ENCODE data around the gene POLR3K.
A peak's percentile ranks its signal among the peaks of the same experiment; 100 is the strongest.

The POLR3K gene

GRCh38 chr16:76535-77272, 23.3 kb upstream of the POLR3K start:
- no peak for TF ChIP-seq JUND (IDR thresholded peaks at IDR 0.05; ENCODE audit: low read depth)
- in situ Hi-C loops (cut with HindIII; ENCODE audit: low pct_unique_long_range_greater_than_20kb, low sequenced_read_pairs): no loop called here
- no peak for DNase-seq (ENCODE audit: low read depth in 1 of 2, low spot score in 1 of 2)

DNA sequence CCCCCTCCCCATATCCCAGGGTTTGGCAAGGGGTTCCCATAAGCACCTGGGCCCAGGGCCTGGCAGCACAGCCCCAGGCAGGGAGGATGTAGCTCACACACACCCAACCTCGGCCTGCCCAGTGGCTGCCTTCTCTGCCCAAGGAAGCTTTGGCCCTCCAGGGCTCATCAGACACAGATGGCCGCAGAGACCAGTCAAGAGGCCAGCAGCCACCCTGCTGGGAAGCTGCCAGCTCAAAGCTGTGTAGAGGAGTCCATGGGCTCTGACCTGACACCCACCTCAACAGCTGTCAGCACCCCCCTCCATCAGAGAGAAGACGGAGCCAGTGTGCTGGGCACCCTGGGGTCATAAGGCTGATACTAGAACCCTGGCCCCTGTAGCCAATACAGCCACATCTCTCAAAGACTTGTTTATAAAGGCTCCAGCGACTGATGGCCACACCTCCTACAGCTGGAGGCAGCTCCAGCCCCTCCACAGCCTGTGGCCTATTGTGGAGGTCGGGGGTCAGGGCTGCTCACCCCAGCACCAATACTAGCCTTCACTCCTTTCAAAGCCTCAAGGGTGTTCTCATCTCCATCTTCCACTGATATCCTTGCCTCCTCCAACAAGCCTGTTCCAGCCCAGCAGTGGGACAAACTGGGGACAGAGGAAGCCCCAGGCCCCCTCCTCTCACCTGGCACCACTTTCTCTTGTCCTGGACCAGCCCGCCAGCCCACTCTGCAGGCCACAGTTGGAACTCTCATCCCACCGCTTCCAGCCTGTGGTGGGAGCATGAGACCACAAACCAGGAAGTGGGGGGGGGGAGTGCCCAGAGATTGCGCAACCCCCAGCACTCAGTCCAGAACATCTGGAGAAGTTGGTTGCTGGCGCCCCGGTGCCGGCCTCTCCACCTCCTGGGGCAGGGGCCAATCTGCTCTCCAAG, 22.4 kb upstream of the POLR3K start:
- no peak for TF ChIP-seq JUND (IDR thresholded peaks at IDR 0.05; ENCODE audit: low read depth)

DNA sequence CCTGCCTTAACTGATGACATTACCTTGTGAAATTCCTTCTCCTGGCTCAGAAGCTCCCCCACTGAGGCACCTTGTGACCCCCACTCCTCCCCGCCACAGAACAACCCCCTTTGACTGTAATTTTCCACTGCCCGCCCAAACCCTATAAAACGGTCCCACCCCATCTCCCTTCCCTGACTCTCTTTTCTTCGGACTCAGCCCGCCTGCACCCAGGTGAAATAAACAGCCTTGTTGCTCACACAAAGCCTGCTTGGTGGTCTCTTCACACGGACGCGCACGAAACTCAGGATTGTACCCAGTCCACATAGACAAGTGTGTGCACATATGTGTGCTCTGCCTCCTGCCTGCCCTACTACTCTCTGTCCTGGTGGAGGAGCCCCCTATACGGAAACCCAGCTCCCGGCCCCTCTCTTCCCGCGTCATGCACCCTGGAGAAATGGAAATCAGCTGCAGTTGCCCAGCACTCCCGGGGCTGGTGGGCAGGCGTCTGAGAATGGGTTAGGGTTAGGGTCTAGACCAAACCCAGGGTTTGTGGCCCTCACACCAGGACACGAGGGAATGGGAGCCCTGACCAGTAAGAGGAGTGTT, 21.4 kb upstream of the POLR3K start:
- no peak for TF ChIP-seq JUND (IDR thresholded peaks at IDR 0.05; ENCODE audit: low read depth)
- no peak for DNase-seq (ENCODE audit: low read depth in 1 of 2, low spot score in 1 of 2)
- in situ Hi-C loops (cut with HindIII; ENCODE audit: low pct_unique_long_range_greater_than_20kb, low sequenced_read_pairs): no loop called here

More for the DNA sequence above, 22.4 kb upstream of the POLR3K start:
- in situ Hi-C loops (cut with HindIII; ENCODE audit: low pct_unique_long_range_greater_than_20kb, low sequenced_read_pairs): no loop called here
- no peak for DNase-seq (ENCODE audit: low read depth in 1 of 2, low spot score in 1 of 2)

DNA sequence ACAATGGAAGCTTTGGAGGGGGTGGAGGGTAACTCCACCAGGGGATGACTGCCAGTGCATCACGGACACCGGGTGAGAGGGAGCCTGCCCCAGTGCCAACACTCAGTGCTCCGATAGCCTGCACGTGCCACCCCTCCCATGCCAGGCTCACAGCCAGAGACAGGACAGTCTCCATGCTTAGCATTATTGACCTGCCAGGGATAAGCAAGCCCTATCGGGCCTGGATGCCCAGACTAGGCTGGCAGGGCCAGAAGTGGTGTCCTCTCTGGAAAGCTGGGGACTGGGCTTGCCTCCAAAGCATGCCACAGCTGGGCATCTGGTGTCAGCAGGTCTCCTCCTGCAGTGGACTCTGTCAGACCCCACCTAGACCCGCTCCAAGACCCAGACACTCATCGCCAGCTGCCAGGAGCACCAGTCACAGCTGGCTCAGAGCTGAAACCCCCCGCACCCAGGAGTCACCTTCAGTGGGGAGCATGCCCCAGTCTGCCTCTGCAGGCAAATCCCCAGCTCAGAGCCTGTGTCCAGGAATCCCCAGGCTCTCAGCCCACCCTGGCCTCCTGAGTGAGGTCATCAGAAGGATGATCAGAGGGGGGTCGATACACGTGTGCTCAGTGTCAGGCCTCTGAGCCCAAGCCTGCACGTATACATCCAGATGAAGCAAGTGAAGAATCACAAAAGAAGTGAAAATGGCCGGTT, 20.8 kb upstream of the POLR3K start:
- no peak for TF ChIP-seq JUND (IDR thresholded peaks at IDR 0.05; ENCODE audit: low read depth)
- in situ Hi-C loops (cut with HindIII; ENCODE audit: low pct_unique_long_range_greater_than_20kb, low sequenced_read_pairs): no loop called here
- no peak for DNase-seq (ENCODE audit: low read depth in 1 of 2, low spot score in 1 of 2)

- no peak for TF ChIP-seq JUND (IDR thresholded peaks at IDR 0.05; ENCODE audit: low read depth)
- in situ Hi-C loops (cut with HindIII; ENCODE audit: low pct_unique_long_range_greater_than_20kb, low sequenced_read_pairs): no loop called here
- peak; percentile 55 to 77 for DNase-seq (ENCODE audit: low read depth in 1 of 2, low spot score in 1 of 2)
These were observed 19.4 kb upstream of the POLR3K start, which contains the start of gene RHBDF1 for GRCh38 chr16:72561-73548. Gene RHBDF1 (minus strand): TSS chr16:72631. CDS start chr16:65015, 7,616 bp downstream.

GRCh38 chr16:71540-72401, 18.4 kb upstream of the POLR3K start:
- no peak for TF ChIP-seq JUND (IDR thresholded peaks at IDR 0.05; ENCODE audit: low read depth)
- in situ Hi-C loops (cut with HindIII; ENCODE audit: low pct_unique_long_range_greater_than_20kb, low sequenced_read_pairs): no loop called here
- peak; percentile 96 to 98 for DNase-seq (ENCODE audit: low read depth in 1 of 2, low spot score in 1 of 2)

GRCh38 chr16:71210-71539, 17.8 kb upstream of the POLR3K start:
- no peak for TF ChIP-seq JUND (IDR thresholded peaks at IDR 0.05; ENCODE audit: low read depth)
- in situ Hi-C loops (cut with HindIII; ENCODE audit: low pct_unique_long_range_greater_than_20kb, low sequenced_read_pairs): no loop called here
- DNase-seq (ENCODE audit: low read depth in 1 of 2, low spot score in 1 of 2): no peak

- in situ Hi-C loops (cut with HindIII; ENCODE audit: low pct_unique_long_range_greater_than_20kb, low sequenced_read_pairs): no loop called here
- DNase-seq (ENCODE audit: low read depth in 1 of 2, low spot score in 1 of 2): no peak
- no peak for TF ChIP-seq JUND (IDR thresholded peaks at IDR 0.05; ENCODE audit: low read depth)
These were observed 15.8 kb upstream of the POLR3K start for GRCh38 chr16:69181-69580.

DNA sequence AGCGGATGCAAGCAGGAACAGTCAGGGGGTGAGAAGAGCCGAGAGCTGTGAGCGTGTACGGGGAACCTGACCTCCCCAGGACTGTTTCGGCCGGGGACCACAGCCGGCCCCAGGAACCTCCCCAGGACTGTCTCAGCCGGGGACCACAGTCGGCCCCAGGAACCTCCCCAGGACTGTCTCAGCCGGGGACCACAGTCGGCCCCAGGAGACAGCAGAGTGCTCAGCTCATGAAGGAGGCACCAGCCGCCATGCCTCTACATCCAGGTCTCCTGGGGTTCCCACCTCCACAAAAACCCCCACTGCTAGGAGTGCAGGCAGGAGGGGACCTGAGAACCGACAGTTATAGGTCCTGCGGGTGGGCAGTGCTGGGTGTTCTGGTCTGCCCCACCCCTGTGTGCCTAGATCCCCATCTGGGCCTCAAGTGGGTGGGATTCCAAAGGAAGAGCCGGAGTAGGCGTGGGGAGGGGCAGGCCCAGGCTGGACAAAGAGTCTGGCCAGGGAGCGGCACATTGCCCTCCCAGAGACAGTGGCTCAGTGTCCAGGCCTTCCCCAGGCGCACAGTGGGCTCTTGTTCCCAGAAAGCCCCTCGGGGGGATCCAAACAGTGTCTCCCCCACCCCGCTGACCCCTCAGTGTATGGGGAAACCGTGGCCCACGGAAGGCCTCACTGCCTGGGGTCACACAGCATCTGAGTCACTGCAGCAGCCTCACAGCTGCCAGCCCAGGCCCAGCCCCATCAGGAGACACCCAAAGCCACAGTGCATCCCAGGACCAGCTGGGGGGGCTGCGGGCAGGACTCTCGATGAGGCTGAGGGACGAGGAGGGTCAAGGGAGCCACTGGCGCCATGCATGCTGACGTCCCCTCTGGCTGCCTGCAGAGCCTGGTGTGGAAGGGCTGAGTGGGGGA, 14.7 kb upstream of the POLR3K start:
- no peak for TF ChIP-seq JUND (IDR thresholded peaks at IDR 0.05; ENCODE audit: low read depth)
- in situ Hi-C loops (cut with HindIII; ENCODE audit: low pct_unique_long_range_greater_than_20kb, low sequenced_read_pairs): no loop called here
- no peak for DNase-seq (ENCODE audit: low read depth in 1 of 2, low spot score in 1 of 2)
